ENCODE measurements around the gene ABCC8. TPM values are rescaled to one million over a fixed set of nuclear protein-coding genes. Genes with fewer than 3 reads are reported as not detected.

The ABCC8 gene
- total RNA-seq, 6 experiments from 2014 or later: 1.3 to 1.5 TPM; not detected in 4

- no peak for ATAC-seq
Observed at GRCh38 chr11:17418444-17419081, 58.1 kb downstream of the ABCC8 start.

GRCh38 chr11:17416492-17416891 is 60.2 kb downstream of the ABCC8 start:
- Histone ChIP-seq H3K36me3 (no peaks in the 10 kb centered on the region), H3K27me3 (no peaks in the 10 kb centered on the region), H3K9me3 (no peaks in the 10 kb centered on the region), H3K4me3 (no peak overlapping the region), H3K4me1 (peaks cover 0 to 18% (median 0%) of the 10 kb centered on the region in 4 donors), H3K27ac (no peak overlapping the region)
- intact Hi-C loops (cut with DNase I): no loop called here
- 58% methylated on average over 2 of the region's 2 CpGs for WGBS (ENCODE audit: insufficient coverage, low coverage, low lambda C conversion rate, missing lambda C conversion rate)
- ATAC-seq (no peak), DNase-seq (no peak)
- no peak for TF ChIP-seq POLR2A (IDR thresholded peaks at IDR 0.05)
- TF ChIP-seq CTCF (IDR thresholded peaks at IDR 0.05): no peak

More at GRCh38 chr11:17418444-17419081, 58.1 kb downstream of the ABCC8 start:
- no peaks in the 10 kb centered on the region for H3K9me3 ChIP-seq
- no peaks in the 10 kb centered on the region for H3K36me3 ChIP-seq
- peaks cover 0 to 7% (median 0%) of the 10 kb centered on the region in 4 donors for H3K4me1 ChIP-seq
- H3K4me3 ChIP-seq: no peak overlapping the region
- 85% methylated on average over 1 of the region's 2 CpGs for WGBS (ENCODE audit: insufficient coverage, low coverage, low lambda C conversion rate, missing lambda C conversion rate)
- no peak for DNase-seq
- no peak for TF ChIP-seq CTCF (IDR thresholded peaks at IDR 0.05)
- no peak for TF ChIP-seq POLR2A (IDR thresholded peaks at IDR 0.05)
- no peaks in the 10 kb centered on the region for H3K27me3 ChIP-seq
- H3K27ac ChIP-seq: no peak overlapping the region
- intact Hi-C loops (cut with DNase I): no loop called here

DNA sequence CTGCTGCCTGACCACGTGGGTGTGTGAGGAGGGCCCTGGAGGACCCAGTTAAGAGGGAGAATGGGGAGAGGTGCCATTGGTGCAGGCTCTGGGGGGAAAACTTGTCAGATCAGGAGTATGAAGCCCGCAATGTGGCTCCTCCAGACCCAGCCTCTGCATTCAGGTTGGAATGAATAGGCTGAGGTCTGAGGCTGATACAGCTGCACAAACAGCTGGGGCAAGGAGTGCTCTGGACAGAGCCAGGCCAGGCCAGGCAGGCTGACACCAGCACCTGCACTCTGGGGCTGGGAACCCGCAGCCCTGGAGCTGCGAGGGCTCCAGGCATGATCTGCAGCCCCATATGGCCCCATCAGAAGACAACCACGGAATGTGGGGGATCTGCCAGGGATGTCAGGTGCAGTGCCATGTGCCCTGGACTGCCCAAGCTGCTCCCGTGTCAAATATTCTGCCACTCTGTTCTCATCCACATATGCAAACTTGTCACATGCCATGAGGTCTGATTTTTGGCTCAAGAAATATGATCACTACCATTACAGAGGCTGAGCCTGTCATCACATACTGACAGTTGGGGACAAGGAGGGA is 61.0 kb downstream of the ABCC8 start:
- Histone ChIP-seq H3K4me3 (no peak overlapping the region), H3K36me3 (no peaks in the 10 kb centered on the region), H3K27ac (no peak overlapping the region), H3K4me1 (peaks cover 0 to 18% (median 0%) of the 10 kb centered on the region in 4 donors), H3K27me3 (no peaks in the 10 kb centered on the region), H3K9me3 (no peaks in the 10 kb centered on the region)
- no peak for ATAC-seq
- DNase-seq: peak in 1 of 3 donors; percentile 37
- 71% methylated on average over 1 of the region's 6 CpGs for WGBS (ENCODE audit: insufficient coverage, low coverage, low lambda C conversion rate, missing lambda C conversion rate)
- TF ChIP-seq CTCF (IDR thresholded peaks at IDR 0.05) (no peak), POLR2A (IDR thresholded peaks at IDR 0.05) (no peak)
- intact Hi-C loops (cut with DNase I): no loop called here

GRCh38 chr11:17414992-17415391 is 61.7 kb downstream of the ABCC8 start:
- WGBS (ENCODE audit: insufficient coverage, low coverage, low lambda C conversion rate, missing lambda C conversion rate): no CpG with 5 or more reads among the region's 5 CpGs
- no peak for ATAC-seq
- Histone ChIP-seq H3K4me3 (no peak overlapping the region), H3K27me3 (no peaks in the 10 kb centered on the region), H3K4me1 (peaks cover 0 to 18% (median 0%) of the 10 kb centered on the region in 4 donors), H3K27ac (no peak overlapping the region), H3K36me3 (no peaks in the 10 kb centered on the region), H3K9me3 (no peaks in the 10 kb centered on the region)
- peak in 1 of 3 donors; percentile 39 for DNase-seq
- TF ChIP-seq POLR2A (IDR thresholded peaks at IDR 0.05): no peak
- TF ChIP-seq CTCF (IDR thresholded peaks at IDR 0.05): no peak
- intact Hi-C loops (cut with DNase I): no loop called here

All from right lobe of liver (tissue), 6 donors.